Measurements from ENCODE around the gene LRRC15.

The LRRC15 gene

GRCh38 chr3:194360568-194360967 is 9.0 kb downstream of the LRRC15 start:
- no peak for DNase-seq

- no peak for DNase-seq
Observed at GRCh38 chr3:194357681-194358080, 11.9 kb downstream of the LRRC15 start.

GRCh38 chr3:194355379-194355778 is 14.2 kb downstream of the LRRC15 start:
- DNase-seq = no peak

- no peak for DNase-seq
Observed at GRCh38 chr3:194354315-194354714, 15.2 kb downstream of the LRRC15 start.

GRCh38 chr3:194352667-194353246 is 16.8 kb downstream of the LRRC15 start:
- no peak for DNase-seq

GRCh38 chr3:194351952-194352536 is 17.5 kb downstream of the LRRC15 start:
- no peak for DNase-seq

- no peak for DNase-seq
Observed at GRCh38 chr3:194351080-194351672, 18.4 kb downstream of the LRRC15 start, which contains the start of gene CPN2. TSS of gene CPN2 (minus strand) at chr3:194351328. CDS start at chr3:194342702, 8,626 bp downstream.

GRCh38 chr3:194350726-194351071 is 18.8 kb downstream of the LRRC15 start:
- DNase-seq = no peak

GRCh38 chr3:194348354-194348753 is 21.2 kb downstream of the LRRC15 start:
- no peak for DNase-seq

GRCh38 chr3:194346621-194347020 is 22.9 kb downstream of the LRRC15 start:
- no peak for DNase-seq

GRCh38 chr3:194346035-194346434 is 23.5 kb downstream of the LRRC15 start:
- DNase-seq = no peak

GRCh38 chr3:194344012-194344411 is 25.5 kb downstream of the LRRC15 start:
- DNase-seq = peak in 9 of 14 donors; percentile 4 to 57 (median 20)

GRCh38 chr3:194343561-194343893 is 26.0 kb downstream of the LRRC15 start:
- DNase-seq = no peak

- DNase-seq = no peak
Observed at GRCh38 chr3:194342861-194343560, 26.5 kb downstream of the LRRC15 start.

GRCh38 chr3:194340757-194341400 is 28.7 kb downstream of the LRRC15 start:
- no peak for DNase-seq

GRCh38 chr3:194339840-194340239 is 29.7 kb downstream of the LRRC15 start:
- DNase-seq = no peak

GRCh38 chr3:194339356-194339755 is 30.2 kb downstream of the LRRC15 start:
- DNase-seq = no peak

GRCh38 chr3:194337965-194338753 is 31.4 kb downstream of the LRRC15 start:
- DNase-seq = no peak

GRCh38 chr3:194336601-194337355 is 32.8 kb downstream of the LRRC15 start:
- no peak for DNase-seq

- no peak for DNase-seq
Observed at GRCh38 chr3:194333981-194334320, 35.6 kb downstream of the LRRC15 start.

- DNase-seq = no peak
Observed at GRCh38 chr3:194333212-194333980, 36.1 kb downstream of the LRRC15 start.

Data from C1 segment of cervical spinal cord (tissue), 14 donors.